LNCaP clone FGC (cell line): ENCODE results near the gene TSPYL6.

Source experiments
- DNase-seq: peaks from one replicate; pipeline ENCODE4 v3.0.0-alpha.2; 2011; ENCODE audit warnings: low read depth
- H3K4me3 ChIP-seq: 2 replicates; pipeline ENCODE4 v1.5.1; 2011; ENCODE audit warnings: mild to moderate bottlenecking, low read depth, low read length, control low read depth
- CTCF ChIP-seq: IDR thresholded peaks from 2 replicates; pipeline ENCODE4 v1.5.1; 2012; ENCODE audit warnings: mild to moderate bottlenecking; ENCODE audit not compliant: control insufficient read depth, insufficient read depth; ENCODE audit errors: extremely low read depth

The TSPYL6 gene

GRCh38 chr2:54226260-54226659 is 29.8 kb downstream of the TSPYL6 start:
- no peak for DNase-seq
- no peak overlapping the region for H3K4me3 ChIP-seq
- TF ChIP-seq CTCF = no peak

- no peak for DNase-seq
- no peak overlapping the region for H3K4me3 ChIP-seq
- TF ChIP-seq CTCF = no peak
Measured at GRCh38 chr2:54224997-54225396, 31.0 kb downstream of the TSPYL6 start.

GRCh38 chr2:54213082-54213481 is 42.9 kb downstream of the TSPYL6 start:
- no peak for TF ChIP-seq CTCF
- no peak overlapping the region for H3K4me3 ChIP-seq
- no peak for DNase-seq

GRCh38 chr2:54212456-54212855 is 43.6 kb downstream of the TSPYL6 start:
- no peak for TF ChIP-seq CTCF
- H3K4me3 ChIP-seq = no peak overlapping the region
- no peak for DNase-seq

GRCh38 chr2:54209379-54209778 is 46.6 kb downstream of the TSPYL6 start:
- no peak for DNase-seq
- no peak for TF ChIP-seq CTCF
- no peak overlapping the region for H3K4me3 ChIP-seq

GRCh38 chr2:54208364-54209240 is 47.4 kb downstream of the TSPYL6 start:
- TF ChIP-seq CTCF = no peak
- DNase-seq = no peak
- no peak overlapping the region for H3K4me3 ChIP-seq
